ENCODE measurements around the gene IL6.
"Not testable (repeated sequence)": the region's sequence is repeated elsewhere in the genome, so short reads cannot be mapped to it uniquely, and the experiment has no call there.

The IL6 gene

DNA sequence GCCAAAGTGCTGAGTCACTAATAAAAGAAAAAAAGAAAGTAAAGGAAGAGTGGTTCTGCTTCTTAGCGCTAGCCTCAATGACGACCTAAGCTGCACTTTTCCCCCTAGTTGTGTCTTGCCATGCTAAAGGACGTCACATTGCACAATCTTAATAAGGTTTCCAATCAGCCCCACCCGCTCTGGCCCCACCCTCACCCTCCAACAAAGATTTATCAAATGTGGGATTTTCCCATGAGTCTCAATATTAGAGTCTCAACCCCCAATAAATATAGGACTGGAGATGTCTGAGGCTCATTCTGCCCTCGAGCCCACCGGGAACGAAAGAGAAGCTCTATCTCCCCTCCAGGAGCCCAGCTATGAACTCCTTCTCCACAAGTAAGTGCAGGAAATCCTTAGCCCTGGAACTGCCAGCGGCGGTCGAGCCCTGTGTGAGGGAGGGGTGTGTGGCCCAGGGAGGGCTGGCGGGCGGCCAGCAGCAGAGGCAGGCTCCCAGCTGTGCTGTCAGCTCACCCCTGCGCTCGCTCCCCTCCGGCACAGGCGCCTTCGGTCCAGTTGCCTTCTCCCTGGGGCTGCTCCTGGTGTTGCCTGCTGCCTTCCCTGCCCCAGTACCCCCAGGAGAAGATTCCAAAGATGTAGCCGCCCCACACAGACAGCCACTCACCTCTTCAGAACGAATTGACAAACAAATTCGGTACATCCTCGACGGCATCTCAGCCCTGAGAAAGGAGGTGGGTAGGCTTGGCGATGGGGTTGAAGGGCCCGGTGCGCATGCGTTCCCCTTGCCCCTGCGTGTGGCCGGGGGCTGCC, at the start of gene IL6:
IL6 (plus strand) TSS at position 294 of the 807 bp plus-strand sequence; CDS start at position 357, 63 bp downstream.
- Histone ChIP-seq H3K9ac (ENCODE audit: low read length) (no peak within 1 kb of the TSS), H2AFZ (ENCODE audit: low read depth, low read length, severe bottlenecking) (peak within 1 kb of the TSS; percentile 28), H4K20me1 (ENCODE audit: low read depth, low read length) (no peaks in the 10 kb centered on the region)

DNA sequence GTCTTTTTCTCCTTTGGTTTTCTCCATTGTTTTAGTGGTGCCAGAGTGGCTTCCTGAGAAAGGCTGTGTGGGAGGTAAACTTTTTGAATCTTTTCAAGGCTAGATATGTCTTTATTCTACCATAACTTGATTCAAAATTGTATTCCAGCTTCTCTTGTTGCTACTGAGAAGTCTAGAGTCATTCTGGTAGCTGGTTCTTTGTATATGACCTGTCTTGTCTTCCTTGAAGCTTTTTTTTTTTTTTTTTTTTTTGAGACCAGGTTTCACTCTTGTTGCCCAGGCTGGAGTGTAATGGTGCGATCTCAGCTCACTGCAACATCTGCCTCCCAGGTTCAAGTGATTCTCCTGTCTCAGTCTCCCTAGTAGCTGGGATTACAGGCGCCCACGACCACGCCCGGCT, 49.7 kb upstream of the IL6 start:
- not testable (repeated sequence) for H2AFZ ChIP-seq (ENCODE audit: low read depth, low read length, severe bottlenecking); H3K9ac ChIP-seq (ENCODE audit: low read length); H3F3A ChIP-seq (ENCODE audit: insufficient read depth); H3K79me2 ChIP-seq (ENCODE audit: insufficient read depth, low read length); H3K27ac ChIP-seq (ENCODE audit: low read depth, low read length); H3K9me2 ChIP-seq (replicated peaks; ENCODE audit: insufficient read depth, low read length); H3K4me2 ChIP-seq (ENCODE audit: low read depth, low read length, poor library complexity, severe bottlenecking); H3K27me3 ChIP-seq (ENCODE audit: low read length); H3K4me3 ChIP-seq (ENCODE audit: insufficient read depth, low read length, poor library complexity, severe bottlenecking); H4K20me1 ChIP-seq (ENCODE audit: low read depth, low read length); H3K9me3 ChIP-seq (ENCODE audit: insufficient read depth, low read length); H3K36me3 ChIP-seq (ENCODE audit: low read length)

More for the DNA sequence above, at the start of gene IL6:
- no peaks in the 10 kb centered on the region for H3K9me3 ChIP-seq (ENCODE audit: insufficient read depth, low read length)
- no peak within 1 kb of the TSS for H3K4me3 ChIP-seq (ENCODE audit: insufficient read depth, low read length, poor library complexity, severe bottlenecking)
- H3K27me3 ChIP-seq (ENCODE audit: low read length) = no peaks in the 10 kb centered on the region
- no peak within 1 kb of the TSS for H3K27ac ChIP-seq (ENCODE audit: low read depth, low read length)
- no peaks in the 10 kb centered on the region for H3K79me2 ChIP-seq (ENCODE audit: insufficient read depth, low read length)
- TF ChIP-seq, protein P1, sequence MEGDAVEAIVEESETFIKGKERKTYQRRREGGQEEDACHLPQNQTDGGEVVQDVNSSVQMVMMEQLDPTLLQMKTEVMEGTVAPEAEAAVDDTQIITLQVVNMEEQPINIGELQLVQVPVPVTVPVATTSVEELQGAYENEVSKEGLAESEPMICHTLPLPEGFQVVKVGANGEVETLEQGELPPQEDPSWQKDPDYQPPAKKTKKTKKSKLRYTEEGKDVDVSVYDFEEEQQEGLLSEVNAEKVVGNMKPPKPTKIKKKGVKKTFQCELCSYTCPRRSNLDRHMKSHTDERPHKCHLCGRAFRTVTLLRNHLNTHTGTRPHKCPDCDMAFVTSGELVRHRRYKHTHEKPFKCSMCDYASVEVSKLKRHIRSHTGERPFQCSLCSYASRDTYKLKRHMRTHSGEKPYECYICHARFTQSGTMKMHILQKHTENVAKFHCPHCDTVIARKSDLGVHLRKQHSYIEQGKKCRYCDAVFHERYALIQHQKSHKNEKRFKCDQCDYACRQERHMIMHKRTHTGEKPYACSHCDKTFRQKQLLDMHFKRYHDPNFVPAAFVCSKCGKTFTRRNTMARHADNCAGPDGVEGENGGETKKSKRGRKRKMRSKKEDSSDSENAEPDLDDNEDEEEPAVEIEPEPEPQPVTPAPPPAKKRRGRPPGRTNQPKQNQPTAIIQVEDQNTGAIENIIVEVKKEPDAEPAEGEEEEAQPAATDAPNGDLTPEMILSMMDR (IDR thresholded peaks at IDR 0.05; ENCODE audit: insufficient read depth, low read length, poor library complexity, severe bottlenecking) = no peak
- no peak for TF ChIP-seq EZH2phosphoT487 (conservative IDR thresholded peaks at IDR 0.05; ENCODE audit: low read length)
- H3K9me2 ChIP-seq (replicated peaks; ENCODE audit: insufficient read depth, low read length) = no peaks in the 10 kb centered on the region
- H3K4me2 ChIP-seq (ENCODE audit: low read depth, low read length, poor library complexity, severe bottlenecking) = no peak within 1 kb of the TSS
- no peaks in the 10 kb centered on the region for H3K36me3 ChIP-seq (ENCODE audit: low read length)
- no peaks in the 10 kb centered on the region for H3F3A ChIP-seq (ENCODE audit: insufficient read depth)

GRCh38 chr7:22677680-22678079, 49.3 kb upstream of the IL6 start:
- Histone ChIP-seq H3K9me3 (ENCODE audit: insufficient read depth, low read length) (no peaks in the 10 kb centered on the region), H3K27ac (ENCODE audit: low read depth, low read length) (no peak overlapping the region), H3K9ac (ENCODE audit: low read length) (no peak overlapping the region), H3K9me2 (replicated peaks; ENCODE audit: insufficient read depth, low read length) (no peaks in the 10 kb centered on the region), H3K4me2 (ENCODE audit: low read depth, low read length, poor library complexity, severe bottlenecking) (no peak overlapping the region), H3K27me3 (ENCODE audit: low read length) (no peaks in the 10 kb centered on the region), H3F3A (ENCODE audit: insufficient read depth) (no peaks in the 10 kb centered on the region), H3K4me3 (ENCODE audit: insufficient read depth, low read length, poor library complexity, severe bottlenecking) (no peak overlapping the region), H3K79me2 (ENCODE audit: insufficient read depth, low read length) (no peaks in the 10 kb centered on the region), H3K36me3 (ENCODE audit: low read length) (no peaks in the 10 kb centered on the region), H4K20me1 (ENCODE audit: low read depth, low read length) (no peaks in the 10 kb centered on the region), H2AFZ (ENCODE audit: low read depth, low read length, severe bottlenecking) (no peak overlapping the region)
- TF ChIP-seq, protein P1 (IDR thresholded peaks at IDR 0.05; ENCODE audit: insufficient read depth, low read length, poor library complexity, severe bottlenecking) = no peak
- TF ChIP-seq EZH2phosphoT487 (conservative IDR thresholded peaks at IDR 0.05; ENCODE audit: low read length) = no peak

- H3K9ac ChIP-seq (ENCODE audit: low read length) = no peak overlapping the region
- no peaks in the 10 kb centered on the region for H4K20me1 ChIP-seq (ENCODE audit: low read depth, low read length)
- H3K79me2 ChIP-seq (ENCODE audit: insufficient read depth, low read length) = no peaks in the 10 kb centered on the region
- H2AFZ ChIP-seq (ENCODE audit: low read depth, low read length, severe bottlenecking) = no peak overlapping the region
- H3K4me2 ChIP-seq (ENCODE audit: low read depth, low read length, poor library complexity, severe bottlenecking) = no peak overlapping the region
- no peaks in the 10 kb centered on the region for H3K27me3 ChIP-seq (ENCODE audit: low read length)
- no peaks in the 10 kb centered on the region for H3F3A ChIP-seq (ENCODE audit: insufficient read depth)
- H3K4me3 ChIP-seq (ENCODE audit: insufficient read depth, low read length, poor library complexity, severe bottlenecking) = no peak overlapping the region
- no peaks in the 10 kb centered on the region for H3K9me2 ChIP-seq (replicated peaks; ENCODE audit: insufficient read depth, low read length)
- TF ChIP-seq, protein P1 (IDR thresholded peaks at IDR 0.05; ENCODE audit: insufficient read depth, low read length, poor library complexity, severe bottlenecking) = no peak
- TF ChIP-seq EZH2phosphoT487 (conservative IDR thresholded peaks at IDR 0.05; ENCODE audit: low read length) = no peak
- no peak overlapping the region for H3K27ac ChIP-seq (ENCODE audit: low read depth, low read length)
- H3K9me3 ChIP-seq (ENCODE audit: insufficient read depth, low read length) = no peaks in the 10 kb centered on the region
- no peaks in the 10 kb centered on the region for H3K36me3 ChIP-seq (ENCODE audit: low read length)
These were observed 46.5 kb upstream of the IL6 start for GRCh38 chr7:22680482-22680911.

Data from SU-DHL-6 (cell line).